Stimulated activated naive CD4-positive, alpha-beta T cell (primary cell): ENCODE results near the gene CTNNBIP1.

Source experiments
- DNase-seq, 6 experiments: peaks; one replicate each; lab custom pipeline; 2025; lab: John Stamatoyannopoulos, UW

Gene CTNNBIP1

DNA sequence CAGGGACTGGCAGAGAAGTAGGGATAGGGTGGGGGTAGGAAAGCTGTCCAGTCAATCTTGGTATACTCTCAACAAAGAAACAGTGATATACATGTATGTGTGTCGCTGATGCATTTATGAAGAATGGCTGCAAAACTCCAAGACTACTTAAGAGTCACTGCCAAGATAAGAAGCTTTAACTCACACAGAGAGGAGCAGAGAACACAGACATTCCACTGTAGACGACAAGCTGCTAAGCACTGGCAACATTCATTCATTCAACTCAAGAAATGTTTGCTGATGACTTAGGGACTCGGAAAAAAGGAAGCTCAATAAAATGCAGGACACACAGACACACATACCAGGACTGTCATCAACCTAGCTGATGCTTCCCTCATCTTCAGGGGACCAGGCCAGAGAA lies 5.5 kb downstream of the CTNNBIP1 start:
- no peak for DNase-seq

DNA sequence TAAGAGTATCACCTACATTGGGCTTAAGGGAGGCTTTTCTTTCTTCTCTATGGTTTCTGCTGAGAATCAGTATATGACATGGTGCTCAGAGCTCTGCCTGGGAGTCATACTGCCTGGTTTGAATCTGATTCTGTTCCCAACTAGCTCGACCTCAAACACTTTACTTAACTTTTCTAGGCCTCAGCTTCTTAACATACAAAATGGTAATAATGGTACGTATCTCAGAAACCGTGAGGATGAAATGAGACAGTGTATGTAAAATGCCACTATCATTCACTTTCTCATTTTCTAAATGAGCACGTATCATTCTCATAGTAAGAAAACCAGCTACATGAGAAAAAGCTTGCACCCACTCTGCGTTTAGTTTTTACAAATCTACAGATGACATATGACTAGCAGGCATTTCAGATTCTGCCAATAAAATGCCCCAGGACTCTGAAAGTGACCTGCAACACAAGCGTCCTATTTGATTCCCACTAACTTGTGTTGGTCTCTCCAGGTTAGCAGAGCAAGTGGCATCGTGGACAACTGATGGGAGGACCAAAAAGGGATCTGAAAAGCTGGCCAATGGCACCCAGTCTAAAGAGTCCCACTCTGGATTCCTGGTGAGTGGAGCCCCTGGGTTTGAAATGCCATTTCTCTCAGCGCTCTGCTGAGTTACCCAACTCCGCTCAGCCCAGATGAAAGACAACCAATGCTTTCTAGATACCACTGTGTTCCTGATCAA lies 6.1 kb downstream of the CTNNBIP1 start:
- no peak for DNase-seq

DNA sequence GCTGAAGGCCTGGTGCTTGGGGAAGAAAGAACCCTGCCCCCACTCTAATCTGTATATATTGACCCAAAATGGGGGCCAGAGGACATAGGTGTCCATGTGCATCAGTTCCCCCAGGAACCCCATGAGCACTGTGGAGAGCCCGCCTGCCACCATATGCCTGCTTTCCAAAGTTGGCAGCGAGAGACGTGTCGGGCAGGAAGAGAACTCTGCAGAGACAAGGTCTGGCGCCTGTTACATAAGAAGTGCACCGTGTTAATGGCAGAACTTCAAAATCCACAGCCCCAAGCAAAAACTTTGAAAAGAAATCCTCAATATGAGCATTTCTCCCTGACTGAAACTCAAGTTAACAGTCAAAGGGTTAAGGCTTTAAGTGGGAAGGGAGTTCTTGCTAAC lies 8.0 kb downstream of the CTNNBIP1 start:
- no peak for DNase-seq

DNA sequence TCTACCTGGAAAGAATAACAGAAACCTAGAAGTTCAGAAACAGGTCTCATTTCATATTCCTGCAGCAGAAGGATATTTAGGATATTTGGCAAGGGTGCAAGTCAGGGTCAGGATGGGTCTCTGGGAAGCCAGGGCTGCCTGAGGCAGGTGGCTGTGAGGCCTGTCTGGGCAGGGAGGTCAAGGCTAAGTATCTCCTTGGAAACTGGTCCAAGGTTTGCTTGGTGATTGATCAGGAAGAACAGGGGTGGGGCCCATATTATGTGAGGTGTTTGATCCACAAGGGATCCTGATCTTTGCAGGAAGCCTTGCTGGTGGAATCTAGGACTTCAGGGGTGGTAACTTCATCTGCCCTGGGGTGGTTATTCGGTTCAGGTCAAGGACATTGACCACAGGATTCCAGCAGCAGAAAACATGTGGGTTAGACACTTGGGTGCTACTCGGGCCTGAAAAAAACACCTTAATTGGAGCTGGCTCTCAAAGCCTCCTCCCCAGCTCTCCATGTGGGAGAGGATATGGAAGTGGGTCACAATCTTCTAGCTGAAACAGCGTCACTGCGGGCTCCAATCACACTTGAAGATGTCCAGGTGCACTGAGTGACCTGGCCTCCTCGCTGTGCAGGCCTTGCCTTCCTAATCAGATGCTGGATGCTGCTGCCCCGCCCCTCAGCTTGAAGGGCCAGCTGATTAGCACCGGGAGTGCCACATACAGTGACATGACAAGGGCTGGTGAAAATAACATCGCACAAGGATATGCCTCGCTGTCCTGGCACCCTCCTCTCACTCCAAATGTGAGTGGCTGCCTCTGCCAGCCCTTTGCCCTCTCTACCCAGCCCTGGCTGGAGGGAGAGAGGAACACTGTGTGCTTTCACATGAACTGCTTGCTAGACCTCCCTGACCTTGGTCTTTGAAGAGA lies 8.7 kb downstream of the CTNNBIP1 start:
- no peak for DNase-seq

DNA sequence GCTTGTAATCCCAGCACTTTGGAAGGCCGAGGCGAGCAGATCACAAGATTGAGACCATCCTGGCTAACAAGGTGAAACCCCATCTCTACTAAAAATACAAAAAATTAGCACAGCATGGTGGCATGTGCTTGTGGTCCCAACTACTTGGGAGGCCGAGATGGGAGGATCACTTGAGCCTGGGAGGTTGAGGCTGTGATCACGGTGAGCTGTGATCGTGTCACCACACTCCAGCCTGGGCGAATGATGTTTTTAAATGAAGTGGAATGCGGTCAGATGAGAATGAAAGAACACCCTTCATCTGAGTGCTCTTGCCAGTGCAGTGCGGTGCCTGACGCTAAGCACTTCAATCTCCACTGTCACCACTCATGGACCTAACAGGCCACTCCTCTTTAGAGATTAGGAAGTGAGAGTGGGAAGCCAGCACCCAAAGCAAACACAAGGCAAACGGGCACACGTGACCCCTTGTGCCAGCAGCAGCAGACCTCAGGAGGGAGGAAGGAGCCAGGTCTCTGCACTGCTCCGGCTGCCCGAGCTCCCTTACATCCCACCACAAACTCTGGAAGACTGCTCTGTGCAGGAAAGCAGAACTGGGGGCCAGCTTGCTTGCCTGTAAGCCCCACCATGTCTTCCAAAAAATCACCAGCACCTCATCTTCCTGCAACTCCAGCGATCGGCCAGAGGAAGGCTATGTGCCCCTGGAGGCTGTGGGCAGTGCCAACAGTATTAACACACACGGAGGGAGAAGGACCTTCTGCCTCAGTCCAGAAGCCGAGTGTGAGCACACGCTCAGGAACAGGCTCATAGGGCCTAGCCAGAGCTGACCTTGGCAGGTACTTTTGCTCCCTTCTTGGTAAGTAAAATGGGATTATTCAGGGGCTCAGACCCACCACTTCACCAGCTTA lies 9.7 kb downstream of the CTNNBIP1 start:
- no peak for DNase-seq

DNA sequence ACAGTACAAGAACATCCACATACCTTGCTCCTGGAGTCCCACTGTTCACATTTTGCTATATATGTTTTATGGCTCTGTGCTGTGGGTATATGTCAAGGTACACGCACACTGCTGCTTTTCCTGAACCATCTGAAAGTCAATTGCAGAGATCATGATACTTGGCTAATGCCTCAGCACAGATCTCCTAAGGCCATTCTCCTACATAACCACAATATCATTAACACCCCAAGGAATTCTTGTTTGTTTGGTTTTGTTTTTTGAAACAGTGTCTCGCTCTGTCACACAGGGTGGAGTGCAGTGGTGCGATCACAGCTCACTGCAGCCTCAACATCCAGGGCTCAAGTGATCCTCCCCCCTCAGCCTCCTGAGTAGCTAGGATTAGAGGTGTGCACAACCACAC lies 16.0 kb downstream of the CTNNBIP1 start:
- no peak for DNase-seq

DNA sequence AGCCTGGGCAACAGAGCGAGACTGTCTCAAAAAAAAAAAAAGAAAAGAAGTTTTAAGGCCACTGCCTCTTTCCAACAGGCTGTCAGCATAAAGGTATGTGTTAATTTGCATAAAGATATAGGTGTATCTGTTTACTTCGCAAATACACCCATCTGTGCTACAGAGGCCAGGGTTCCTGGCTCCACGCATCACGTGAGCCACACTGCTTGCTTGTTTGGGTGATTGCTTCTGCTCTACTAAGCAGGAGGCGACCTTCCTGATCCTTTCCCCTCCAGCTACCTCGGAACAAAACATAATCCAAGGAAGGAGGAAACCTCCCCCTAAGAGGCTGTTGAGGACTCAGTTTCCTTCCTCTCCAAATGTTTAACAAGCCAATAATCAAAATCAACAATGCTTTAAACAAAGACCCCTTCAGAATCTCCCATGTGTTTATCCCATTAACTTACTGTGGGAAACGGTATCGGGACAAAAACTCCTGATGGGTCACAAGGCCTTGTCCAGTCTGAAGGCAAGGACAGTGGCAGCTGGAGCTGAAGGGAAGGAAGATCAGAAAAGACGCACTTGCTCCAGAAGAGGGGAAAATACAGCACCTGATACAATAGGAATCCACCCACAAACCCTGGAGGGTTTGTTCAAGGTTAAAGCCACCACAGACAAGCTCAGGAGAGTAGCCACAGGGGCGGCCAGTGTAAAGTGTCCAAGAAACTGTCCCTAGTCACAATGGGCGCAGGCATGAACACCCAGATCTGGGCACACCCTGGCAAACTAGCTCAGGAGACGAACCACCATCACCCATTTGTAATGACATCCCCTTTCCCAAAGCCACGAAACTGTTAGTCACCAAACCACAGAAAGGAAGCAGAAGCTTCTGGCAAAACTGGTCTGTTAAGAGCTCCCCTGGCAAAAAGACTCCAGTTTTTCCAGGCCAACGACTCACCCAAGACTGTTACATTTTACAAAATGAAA lies 17.2 kb downstream of the CTNNBIP1 start:
- DNase-seq = no peak

DNA sequence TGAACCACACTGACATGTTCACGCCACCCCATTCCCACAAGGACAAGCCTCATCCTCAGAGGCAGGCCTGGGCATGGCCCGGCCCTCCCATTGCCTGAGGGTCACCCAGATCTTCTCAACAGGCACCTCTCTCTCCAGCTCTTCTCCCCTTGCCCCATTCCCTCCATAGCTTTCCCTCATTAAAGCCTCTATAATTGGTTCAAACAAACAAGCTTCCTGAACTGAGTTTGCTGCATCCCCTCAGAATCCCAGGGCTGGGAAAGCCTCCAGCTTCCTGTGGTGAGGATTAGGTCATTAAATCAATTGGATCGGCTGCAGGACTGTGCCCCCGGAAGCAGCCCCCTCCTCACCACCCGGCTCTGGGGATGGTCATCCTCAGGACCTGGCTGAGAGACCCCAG lies 18.9 kb downstream of the CTNNBIP1 start:
- DNase-seq = no peak

DNA sequence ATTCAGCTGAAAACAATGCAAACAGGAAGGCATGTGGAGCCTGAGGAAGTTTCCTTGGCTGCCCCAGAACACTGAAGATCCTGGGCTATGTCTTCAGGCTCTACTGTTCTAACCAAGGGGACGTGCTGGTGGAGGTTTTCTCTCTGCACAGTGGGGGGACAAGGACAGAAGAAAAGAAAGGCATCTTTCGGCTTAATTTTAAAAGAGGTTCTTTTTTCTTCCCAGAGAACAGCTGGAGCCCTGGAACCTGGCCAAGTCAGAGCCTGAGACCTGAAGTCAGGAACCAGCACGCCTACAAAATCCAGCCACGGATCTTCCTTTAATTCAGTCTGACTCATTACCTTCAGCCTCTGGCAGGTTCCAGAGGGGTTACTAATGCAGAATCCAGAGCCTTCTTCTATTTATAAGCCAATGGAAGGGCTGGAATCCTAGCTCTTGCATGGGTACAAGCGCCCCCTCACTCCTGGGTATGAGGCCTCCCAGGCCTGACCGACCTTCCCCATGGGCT lies 19.8 kb downstream of the CTNNBIP1 start:
- no peak for DNase-seq

DNA sequence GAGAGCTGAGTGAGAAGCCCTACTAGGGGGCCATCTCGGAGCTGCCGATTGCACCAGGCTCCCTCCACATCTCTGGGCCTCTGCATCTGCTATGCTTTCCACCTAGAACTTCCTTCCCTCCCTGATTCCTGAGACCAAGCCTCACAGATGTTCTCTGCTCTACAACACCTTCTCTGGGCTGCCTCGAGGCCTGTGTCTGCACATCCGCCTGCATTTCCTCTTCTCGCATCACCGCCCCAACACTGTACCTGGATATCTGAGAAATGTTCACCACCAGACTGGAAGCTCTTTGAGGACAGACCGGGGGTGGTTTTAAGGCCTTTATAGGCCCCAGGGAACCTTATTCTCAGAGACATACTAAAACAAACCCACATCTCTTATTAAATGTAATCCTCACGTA lies 20.7 kb downstream of the CTNNBIP1 start:
- no peak for DNase-seq

DNA sequence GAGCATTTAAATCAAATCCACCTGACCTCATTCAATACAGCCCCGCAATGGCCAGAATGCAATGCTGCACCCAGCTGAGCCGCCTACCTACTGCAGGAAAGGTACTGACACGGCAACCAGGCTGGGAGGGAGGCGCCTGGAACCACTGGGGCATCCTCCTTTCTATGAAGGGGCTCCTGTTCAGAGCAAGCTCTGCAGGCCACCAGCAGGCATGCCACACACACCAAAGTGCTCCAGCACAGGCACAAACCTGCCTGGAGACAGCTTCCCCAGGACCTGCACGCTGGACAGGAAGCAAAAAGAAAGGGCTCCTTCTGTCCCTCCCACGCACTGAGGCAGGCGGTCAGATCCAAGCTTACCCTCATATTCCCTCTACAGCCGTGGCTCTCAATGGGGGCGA lies 21.2 kb downstream of the CTNNBIP1 start:
- DNase-seq = no peak

DNA sequence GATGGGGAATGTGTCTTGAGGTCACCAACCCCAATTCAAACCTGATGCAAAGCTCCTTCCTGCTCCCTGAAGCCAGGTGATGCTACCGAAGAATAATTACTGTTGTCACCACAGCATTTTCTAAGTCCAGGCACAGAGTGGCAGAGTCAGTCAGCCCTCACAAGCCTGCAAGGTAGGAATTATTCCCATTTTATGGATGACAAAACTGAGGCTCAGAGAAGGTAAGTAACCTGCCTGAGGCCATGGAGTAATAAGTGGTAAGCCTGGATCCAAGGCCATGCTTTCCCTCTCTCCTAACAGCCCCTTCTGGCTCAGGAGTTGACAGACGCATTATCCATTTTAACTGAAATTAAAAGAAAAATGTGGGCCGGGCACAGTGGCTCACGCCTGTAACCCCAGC lies 23.0 kb downstream of the CTNNBIP1 start:
- no peak for DNase-seq

DNA sequence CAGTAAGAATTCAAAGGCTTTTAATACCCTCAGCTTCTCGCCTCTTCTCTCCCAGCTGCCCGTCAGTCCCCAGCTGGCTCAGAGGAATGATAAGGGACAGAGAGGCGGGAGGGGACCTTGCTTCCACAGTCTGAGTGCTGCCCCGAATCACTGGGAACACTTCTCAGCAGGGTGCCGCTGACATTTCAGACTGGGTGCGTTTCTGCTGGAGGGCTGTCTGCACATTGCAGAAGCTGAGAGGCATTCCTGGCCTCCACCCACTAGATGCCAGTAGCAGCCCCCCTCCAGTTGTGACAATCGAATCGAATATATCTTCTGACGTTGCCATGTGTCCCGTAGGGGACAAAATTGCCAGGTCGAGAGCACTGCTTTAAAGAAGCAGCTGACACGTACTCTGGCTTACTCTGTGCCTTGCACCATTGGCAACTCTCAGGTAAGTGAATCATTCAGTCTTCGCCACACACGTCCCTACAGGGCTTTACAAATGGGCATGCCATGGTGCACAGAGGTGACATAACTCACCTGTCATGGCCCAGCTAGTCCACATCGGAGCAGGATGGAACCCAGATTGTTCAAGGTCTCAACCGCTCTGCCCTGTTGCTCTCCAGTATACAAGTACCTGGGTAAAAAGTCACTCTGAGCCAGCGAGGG lies 23.9 kb downstream of the CTNNBIP1 start:
- DNase-seq = no peak

DNA sequence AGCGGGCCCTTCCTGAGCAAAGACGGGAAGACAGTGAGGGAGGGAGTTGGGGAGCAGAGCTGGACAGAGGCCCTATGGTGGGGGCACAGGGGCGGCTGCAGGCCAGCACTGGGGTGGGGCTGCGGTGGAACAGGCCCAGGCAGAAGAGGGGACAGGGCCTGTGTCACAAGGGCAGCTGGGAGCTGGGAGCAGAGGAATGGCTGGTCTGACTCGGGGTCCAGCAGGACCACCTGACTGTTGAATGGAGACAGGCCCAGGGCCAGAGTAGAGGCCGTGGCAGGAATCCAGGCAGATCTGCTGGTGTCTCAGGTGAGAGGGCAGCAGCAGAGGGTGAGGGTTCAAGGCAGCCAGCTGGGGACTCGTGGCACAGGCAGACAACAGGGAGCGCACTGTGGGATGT lies 25.3 kb downstream of the CTNNBIP1 start:
- no peak for DNase-seq

DNA sequence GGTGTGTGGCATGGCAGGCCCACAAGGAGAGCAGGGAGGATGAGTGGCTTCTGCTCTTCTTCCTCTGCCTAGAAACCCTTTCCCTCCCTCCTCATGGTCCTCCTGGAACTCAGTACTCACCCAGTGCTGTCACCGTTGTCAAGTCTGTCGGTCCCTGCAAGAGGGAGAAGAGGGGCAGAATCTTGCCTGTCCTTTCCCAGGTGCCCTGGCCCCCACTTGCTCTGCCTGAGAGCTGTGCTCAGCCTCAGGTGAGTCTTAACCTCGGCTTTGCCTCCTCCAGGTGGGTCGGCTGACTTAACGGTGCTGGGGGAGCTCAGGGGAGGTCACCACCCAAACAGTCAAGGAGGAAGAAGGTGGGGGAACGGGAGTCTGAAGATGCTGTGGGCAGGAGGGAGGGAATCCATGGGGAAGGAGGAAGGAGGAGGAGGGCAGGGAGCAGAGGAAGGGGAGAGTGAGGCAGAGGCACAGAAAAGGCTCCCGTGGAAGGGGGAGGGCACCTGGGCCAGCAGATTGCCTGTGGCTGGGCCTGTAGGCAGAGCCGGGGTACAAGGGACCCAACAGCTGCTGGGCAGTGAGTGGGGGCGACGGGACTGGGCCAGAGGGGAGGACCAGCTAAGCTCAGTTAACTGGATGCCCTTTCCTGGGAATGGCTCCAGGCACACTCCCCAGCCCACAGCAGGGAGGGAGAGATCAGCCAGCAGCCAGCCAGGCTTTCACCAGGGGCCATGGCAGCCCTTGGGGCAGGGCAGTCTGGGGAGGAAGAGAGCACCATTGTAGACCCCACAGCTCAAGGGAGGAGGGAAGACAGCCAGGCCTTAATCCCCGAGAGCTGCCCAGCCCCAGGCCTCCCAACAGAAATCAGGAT lies 26.3 kb downstream of the CTNNBIP1 start:
- no peak for DNase-seq

DNA sequence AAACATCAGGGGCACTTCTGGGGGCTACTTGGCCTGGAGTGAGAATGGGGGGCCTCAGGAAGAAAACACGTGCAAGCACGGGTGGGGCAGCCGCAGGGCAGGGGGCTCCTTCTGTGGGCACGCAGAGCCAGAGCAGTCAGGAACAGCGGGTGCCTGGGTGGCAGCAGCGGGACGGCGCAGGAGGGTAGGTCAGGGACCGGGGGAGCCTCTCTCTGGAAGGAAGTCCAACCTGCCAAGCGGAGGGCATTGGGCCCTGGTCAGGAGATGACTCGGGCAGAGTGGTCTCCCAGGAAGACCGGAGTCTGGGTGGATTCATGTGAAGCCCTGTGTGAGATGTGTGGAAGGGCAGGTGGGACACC lies 27.1 kb downstream of the CTNNBIP1 start:
- DNase-seq = no peak

DNA sequence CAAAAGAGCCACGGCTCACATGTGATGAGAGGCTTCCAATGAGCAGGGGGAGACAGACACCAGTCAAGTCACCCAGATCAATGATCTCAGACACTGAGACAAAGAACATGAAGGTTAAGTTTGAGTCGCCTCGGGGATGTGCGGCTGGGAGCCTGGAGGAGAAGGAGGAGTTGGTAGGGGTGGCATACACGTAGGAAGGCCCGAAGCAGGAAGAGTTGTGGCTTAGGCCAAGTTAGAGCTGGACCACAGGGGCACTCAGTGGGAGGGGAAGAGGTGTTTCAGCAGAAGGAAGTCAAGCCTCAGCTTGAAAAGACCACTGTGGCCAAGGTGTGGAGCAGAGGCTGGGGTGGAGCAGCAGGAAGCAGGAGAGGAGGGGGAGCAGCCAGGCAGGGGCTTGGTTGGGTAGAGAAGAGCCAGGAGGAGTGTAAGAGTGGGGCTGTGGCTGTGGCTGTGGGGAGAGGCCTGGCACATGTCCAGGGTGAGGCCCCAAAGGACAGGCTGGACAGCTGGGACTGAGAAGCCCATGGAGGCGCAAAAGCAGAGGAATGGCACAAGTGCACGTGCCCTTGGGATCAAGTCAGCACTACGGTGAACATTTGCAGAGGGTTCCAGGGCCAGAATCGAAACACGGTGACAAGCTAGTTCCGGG lies 27.6 kb downstream of the CTNNBIP1 start:
- DNase-seq = no peak

DNA sequence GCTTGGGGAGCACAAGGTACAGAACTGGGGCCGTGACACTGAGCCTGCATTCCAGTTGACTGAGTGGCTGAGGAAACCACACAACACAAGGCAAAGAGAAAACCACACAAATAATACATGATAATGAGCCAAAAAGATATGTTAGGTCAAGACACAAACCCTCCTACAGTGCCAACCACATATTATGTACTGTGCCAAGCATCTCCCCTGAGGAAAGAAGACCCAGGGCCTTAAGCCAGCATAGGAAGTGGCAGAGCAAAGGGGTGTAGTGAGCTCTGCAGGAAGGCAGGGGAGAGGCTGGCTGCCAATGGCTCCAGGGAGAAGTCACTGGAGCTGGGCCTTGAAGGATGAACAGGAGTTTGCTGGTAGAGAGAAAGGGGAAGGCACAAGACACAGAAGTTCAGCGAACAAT lies 28.2 kb downstream of the CTNNBIP1 start:
- no peak for DNase-seq

DNA sequence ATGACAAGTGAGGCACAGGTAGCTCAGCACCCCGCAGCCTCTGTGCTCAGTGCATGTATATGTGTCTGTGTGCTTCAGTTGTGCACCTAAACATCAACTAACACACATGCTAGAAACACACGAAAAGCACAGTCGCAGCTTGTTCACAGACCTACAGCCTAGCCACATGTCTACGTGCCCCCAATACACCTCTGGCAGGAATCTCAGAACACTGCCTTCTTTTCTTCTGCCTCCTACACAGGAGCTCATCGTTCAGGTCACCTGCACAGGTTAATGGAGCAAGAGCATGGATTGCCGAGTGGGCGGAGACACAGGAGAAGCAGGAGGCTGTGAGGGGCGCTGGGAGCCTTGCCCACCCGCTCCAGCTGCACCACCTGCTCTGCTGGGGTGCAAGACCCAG lies 31.7 kb downstream of the CTNNBIP1 start:
- no peak for DNase-seq
